Breast epithelium (tissue), 3 donors: ENCODE data around the gene PLXNA4.

ENCODE experiments used
- CTCF ChIP-seq, 3 donors: fragments of 450-650 bp; IDR thresholded peaks; one replicate each; pipeline ENCODE4 v1.5.1; 2016 to 2017; ENCODE audit warnings: antibody characterized with exemption in 3 of 3, mild to moderate bottlenecking in 3 of 3, moderate library complexity in 3 of 3
- POLR2AphosphoS5 ChIP-seq, 3 donors: sonication (generic); formaldehyde crosslinking; IDR thresholded peaks; one replicate each; pipeline ENCODE4 v1.6.1; 2017; ENCODE audit warnings: antibody characterized with exemption in 3 of 3

GRCh38 chr7:132406039-132406438, 170.2 kb downstream of the PLXNA4 start:
- TF ChIP-seq CTCF (IDR thresholded peaks at IDR 0.05) (no peak), POLR2AphosphoS5 (IDR thresholded peaks at IDR 0.05) (no peak)
